SU-DHL-6 (cell line): ENCODE results near the gene CST3.

Experiments
- H2AFZ ChIP-seq: fragments of 200-600 bp; sonication (generic); 2 replicates; pipeline ENCODE4 v1.6.1; 2014; ENCODE audit warnings: low read depth, mild to moderate bottlenecking, moderate library complexity, mixed read lengths, antibody characterized with exemption, low read length; ENCODE audit not compliant: severe bottlenecking
- H3F3A ChIP-seq: fragments of 200-600 bp; shearing (Covaris generic); 2 replicates; pipeline ENCODE4 v1.6.0; 2016; ENCODE audit warnings: antibody characterized with exemption, mild to moderate bottlenecking; ENCODE audit not compliant: insufficient read depth
- H3K27ac ChIP-seq: fragments of 200-600 bp; sonication (generic); 2 replicates; pipeline ENCODE4 v1.5.1; 2016; ENCODE audit warnings: low read depth, mild to moderate bottlenecking, low read length, moderate library complexity, mixed read lengths
- H3K27me3 ChIP-seq: fragments of 200-600 bp; sonication (generic), shearing (Covaris generic); 2 replicates; pipeline ENCODE4 v1.6.0; 2014; ENCODE audit warnings: mild to moderate bottlenecking, low read length
- H3K36me3 ChIP-seq: fragments of 200-600 bp; sonication (generic); 2 replicates; pipeline ENCODE4 v1.6.1; 2014; ENCODE audit warnings: mild to moderate bottlenecking, low read length, mixed read lengths
- H3K4me2 ChIP-seq: fragments of 300-600, 200-600 bp; shearing (Covaris generic), sonication (generic); 2 replicates; pipeline ENCODE4 v1.6.0; 2014; ENCODE audit warnings: low read length, low read depth, mild to moderate bottlenecking; ENCODE audit not compliant: poor library complexity, severe bottlenecking
- H3K4me3 ChIP-seq: fragments of 200-600 bp; sonication (generic); 2 replicates; pipeline ENCODE4 v1.5.1; 2014; ENCODE audit warnings: antibody characterized with exemption, low read length, mild to moderate bottlenecking, mixed read lengths; ENCODE audit not compliant: insufficient read depth, poor library complexity, severe bottlenecking
- H3K79me2 ChIP-seq: fragments of 200-600 bp; sonication (generic); 2 replicates; pipeline ENCODE4 v1.6.1; 2014; ENCODE audit warnings: mild to moderate bottlenecking, low read length, moderate library complexity; ENCODE audit not compliant: insufficient read depth
- H3K9ac ChIP-seq: fragments of 200-600 bp; sonication (generic); 2 replicates; pipeline ENCODE4 v1.7.0; 2014; ENCODE audit warnings: mild to moderate bottlenecking, low read length
- H3K9me2 ChIP-seq: fragments of 200-600 bp; sonication (generic); replicated peaks from 2 replicates; pipeline ENCODE4 v1.6.1; 2014; ENCODE audit warnings: low read length; ENCODE audit not compliant: insufficient read depth
- H3K9me3 ChIP-seq: fragments of 200-600 bp; sonication (generic); 2 replicates; pipeline ENCODE4 v1.6.1; 2014; ENCODE audit warnings: low read length, mixed read lengths; ENCODE audit not compliant: insufficient read depth
- H4K20me1 ChIP-seq: fragments of 200-600 bp; sonication (generic); 2 replicates; pipeline ENCODE4 v1.6.1; 2014; ENCODE audit warnings: low read depth, mild to moderate bottlenecking, antibody characterized with exemption, low read length, moderate library complexity, mixed read lengths
- CTCF ChIP-seq: fragments of 200-600 bp; sonication (generic); IDR thresholded peaks from one replicate; pipeline ENCODE4 v1.5.1; 2017; ENCODE audit warnings: antibody characterized with exemption, mild to moderate bottlenecking, low read length, moderate library complexity; ENCODE audit not compliant: insufficient read depth, poor library complexity, severe bottlenecking
- EZH2phosphoT487 ChIP-seq: fragments of 200-600 bp; sonication (generic), shearing (Covaris generic); conservative IDR thresholded peaks from 2 replicates; pipeline ENCODE4 v1.6.1; 2018; ENCODE audit warnings: mild to moderate bottlenecking, antibody characterized with exemption, low read length, moderate library complexity, mixed read lengths

The CST3 gene

GRCh38 chr20:23629542-23630391, 8.0 kb downstream of the CST3 start:
- Histone ChIP-seq H3K36me3 (no peaks in the 10 kb centered on the region), H3K27me3 (no peaks in the 10 kb centered on the region), H3K9me3 (no peaks in the 10 kb centered on the region), H3K4me3 (no peak overlapping the region), H3K4me2 (no peak overlapping the region), H3K9ac (no peak overlapping the region), H3K9me2 (no peaks in the 10 kb centered on the region), H3K27ac (no peak overlapping the region), H2AFZ (no peak overlapping the region), H4K20me1 (no peaks in the 10 kb centered on the region), H3K79me2 (no peaks in the 10 kb centered on the region), H3F3A (no peaks in the 10 kb centered on the region)
- no peak for TF ChIP-seq CTCF
- TF ChIP-seq EZH2phosphoT487, result no peak

- TF ChIP-seq CTCF (no peak), EZH2phosphoT487 (no peak)
- H2AFZ ChIP-seq, result no peak overlapping the region
- H3F3A ChIP-seq, result no peaks in the 10 kb centered on the region
Measured at GRCh38 chr20:23629017-23629541, 8.7 kb downstream of the CST3 start.

GRCh38 chr20:23628402-23629016, 9.2 kb downstream of the CST3 start:
- Histone ChIP-seq H3K27ac (no peak overlapping the region), H3K4me2 (no peak overlapping the region)

More at GRCh38 chr20:23629017-23629541, 8.7 kb downstream of the CST3 start:
- no peaks in the 10 kb centered on the region for H3K36me3 ChIP-seq
- no peak overlapping the region for H3K4me3 ChIP-seq
- H3K4me2 ChIP-seq, result no peak overlapping the region
- H3K9ac ChIP-seq, result no peak overlapping the region
- H3K9me3 ChIP-seq, result no peaks in the 10 kb centered on the region
- H3K27ac ChIP-seq, result no peak overlapping the region
- H3K9me2 ChIP-seq, result no peaks in the 10 kb centered on the region
- no peaks in the 10 kb centered on the region for H4K20me1 ChIP-seq
- H3K79me2 ChIP-seq, result no peaks in the 10 kb centered on the region
- no peaks in the 10 kb centered on the region for H3K27me3 ChIP-seq

More at GRCh38 chr20:23628402-23629016, 9.2 kb downstream of the CST3 start:
- H3K4me3 ChIP-seq, result no peak overlapping the region
- no peaks in the 10 kb centered on the region for H3F3A ChIP-seq
- H4K20me1 ChIP-seq, result no peaks in the 10 kb centered on the region
- H3K9me3 ChIP-seq, result no peaks in the 10 kb centered on the region
- H3K9me2 ChIP-seq, result no peaks in the 10 kb centered on the region
- no peaks in the 10 kb centered on the region for H3K36me3 ChIP-seq
- H3K9ac ChIP-seq, result no peak overlapping the region
- no peaks in the 10 kb centered on the region for H3K27me3 ChIP-seq
- no peaks in the 10 kb centered on the region for H3K79me2 ChIP-seq
- no peak overlapping the region for H2AFZ ChIP-seq
- TF ChIP-seq CTCF (no peak), EZH2phosphoT487 (no peak)
